K562 (cell line): ENCODE data around the gene RAB39B. TPM values are rescaled to one million over a fixed set of nuclear protein-coding genes. Genes with fewer than 3 reads are reported as not detected.

Source experiments
- ARID3A ChIP-seq: IDR thresholded peaks from 2 replicates; pipeline ENCODE4 v1.6.1; 2012; ENCODE audit warnings: low read depth, low read length, improper control_type of control experiment, borderline replicate concordance
- CEBPG ChIP-seq, 3 experiments: fragments of 200-800 bp in 1 of 3; sonication (Bioruptor generic) in 1 of 3; sonication (generic) in 1 of 3; formaldehyde crosslinking in 1 of 3; IDR thresholded peaks in 2 of 3; conservative IDR thresholded peaks in 1 of 3; 2 replicates each; pipeline versions ENCODE4 v1.6.1 to v1.8.0; 2016 to 2022; ENCODE audit warnings: missing compliant biosample characterization in 2 of 3, missing genetic modification characterization in 2 of 3, mild to moderate bottlenecking in 1 of 3, missing genetic modification reagents in 1 of 3
- CREM ChIP-seq: IDR thresholded peaks from 2 replicates; pipeline ENCODE4 v1.6.1; 2014; ENCODE audit warnings: antibody characterized with exemption, low read depth
- EHMT2 ChIP-seq: fragments of 450-650 bp; IDR thresholded peaks from 2 replicates; pipeline ENCODE4 v1.6.1; 2018; ENCODE audit warnings: antibody characterized with exemption
- ELK3 ChIP-seq: fragments of 450-650 bp; formaldehyde crosslinking; IDR thresholded peaks from 2 replicates; pipeline ENCODE4 v1.4.0; 2020; ENCODE audit warnings: mild to moderate bottlenecking
- FOSL1 ChIP-seq: fragments of 200-800 bp; sonication (Bioruptor generic); conservative IDR thresholded peaks from 2 replicates; pipeline ENCODE4 v1.6.1; 2016; ENCODE audit warnings: missing genetic modification characterization, missing compliant biosample characterization
- HDAC6 ChIP-seq: IDR thresholded peaks from 2 replicates; pipeline ENCODE4 v1.6.1; 2012; ENCODE audit warnings: low read depth, mild to moderate bottlenecking, control low read depth, inconsistent platforms, low read length, moderate library complexity
- MAZ ChIP-seq, 2 experiments: fragments of 450-650 bp in 1 of 2; sonication (generic) in 1 of 2; formaldehyde crosslinking; IDR thresholded peaks in 1 of 2; conservative IDR thresholded peaks in 1 of 2; 2 replicates each; pipeline versions ENCODE4 v1.4.0 to v1.5.0; 2020; ENCODE audit warnings: mild to moderate bottlenecking in 1 of 2, missing genetic modification reagents in 1 of 2
- MTA1 ChIP-seq: fragments of 450-650 bp; IDR thresholded peaks from 2 replicates; pipeline ENCODE4 v1.6.1; 2017; ENCODE audit warnings: borderline replicate concordance
- PHB ChIP-seq: fragments of 250-450 bp; sonication (Bioruptor Pico); IDR thresholded peaks from 2 replicates; pipeline ENCODE4 v1.5.0; 2021
- PML ChIP-seq: IDR thresholded peaks from 2 replicates; pipeline ENCODE4 v1.6.1; 2012; ENCODE audit warnings: low read length, inconsistent platforms
- POLR2B ChIP-seq: fragments of 450-650 bp; IDR thresholded peaks from 2 replicates; pipeline ENCODE4 v1.6.1; 2018; ENCODE audit warnings: low read depth; ENCODE audit not compliant: partially characterized antibody
- STAG1 ChIP-seq: sonication (generic); formaldehyde crosslinking; IDR thresholded peaks from 2 replicates; pipeline ENCODE4 v1.5.0; 2020; ENCODE audit warnings: missing genetic modification reagents, borderline replicate concordance
- TCF7 ChIP-seq: sonication (generic); IDR thresholded peaks from 2 replicates; pipeline ENCODE4 v1.6.1; 2016; ENCODE audit warnings: antibody characterized with exemption, borderline replicate concordance
- TFE3 ChIP-seq: fragments of 450-650 bp; formaldehyde crosslinking; IDR thresholded peaks from 2 replicates; pipeline ENCODE4 v1.4.0; 2020; ENCODE audit warnings: mild to moderate bottlenecking, mixed read lengths
- USF1 ChIP-seq: sonication (generic); formaldehyde crosslinking; IDR thresholded peaks from 2 replicates; pipeline ENCODE4 v1.9.0; 2022; ENCODE audit warnings: mild to moderate bottlenecking, missing genetic modification reagents
- ZBTB5 ChIP-seq: fragments of 450-650 bp; IDR thresholded peaks from 2 replicates; pipeline ENCODE4 v1.6.1; 2017; ENCODE audit warnings: antibody characterized with exemption
- ZEB2 ChIP-seq: fragments of 450-650 bp; IDR thresholded peaks from 2 replicates; pipeline ENCODE4 v1.6.1; 2016
- ZNF449 ChIP-seq: fragments of 250-450 bp; sonication (Bioruptor Pico); IDR thresholded peaks from 2 replicates; pipeline ENCODE4 v1.8.0; 2022; ENCODE audit warnings: moderate library complexity, mild to moderate bottlenecking, inconsistent platforms
- polyA plus RNA-seq, 8 experiments: library from polyadenylated mRNA; depleted of rRNA in 4 of 8; stranded (reverse) in 5 of 8; unstranded in 3 of 8; fragments of >200 nt; fragmentation: Nextera tagmentation in 2 of 8; fragmentation: Illumina TruSeq in 1 of 8; extraction: Ambion mirVana in 2 of 8; extraction: Trizol in 1 of 8; gene quantifications; 2 replicates each; pipeline versions ENCODE4 v1.2.1 to v1.2.3, GENCODE V29; 2011 to 2014; ENCODE audit warnings: inconsistent platforms in 1 of 8, missing spikeins in 1 of 8
- total RNA-seq, 7 experiments: library from RNA; depleted of rRNA in 6 of 7; stranded (reverse); fragments of >200 nt in 6 of 7; fragmentation: Illumina TruSeq in 2 of 7; extraction: Trizol in 2 of 7; gene quantifications; 2 replicates each; pipeline versions ENCODE4 v1.2.1 to v1.2.3, GENCODE V29; 2011 to 2021; ENCODE audit warnings: low replicate concordance in 1 of 7

Gene RAB39B
- total and polyA plus RNA-seq, 9 of the 15 experiments (the other 6 are each of a cell fraction or from before 2014, with no cell fraction given), result 0.04 to 0.07 (median 0.04) TPM; not detected in 6

- TF ChIP-seq ELK3 (CRISPR knock-in tag), result no peak
- TF ChIP-seq ZEB2, result no peak
- TF ChIP-seq TCF7, result no peak
- TF ChIP-seq CREM, result no peak
- peak; percentile 58 for TF ChIP-seq POLR2B
- TF ChIP-seq ZNF449, result no peak
- TF ChIP-seq MTA1, result no peak
- TF ChIP-seq CEBPG (CRISPR knock-in tag; IDR thresholded peaks at IDR 0.05), result no peak
- no peak for TF ChIP-seq CEBPG (tag; conservative IDR thresholded peaks at IDR 0.05 in 1 of 2, IDR thresholded peaks at IDR 0.05 in 1 of 2)
- peak; percentile 59 for TF ChIP-seq PML
- no peak for TF ChIP-seq EHMT2
- no peak for TF ChIP-seq PHB (CRISPR knock-in tag)
- TF ChIP-seq USF1 (CRISPR knock-in tag), result no peak
- TF ChIP-seq TFE3, result no peak
- no peak for TF ChIP-seq FOSL1 (tag)
- no peak for TF ChIP-seq ZBTB5
- TF ChIP-seq HDAC6, result no peak
- no peak for TF ChIP-seq STAG1 (CRISPR knock-in tag)
- TF ChIP-seq ARID3A, result no peak
- TF ChIP-seq MAZ (CRISPR knock-in tag; conservative IDR thresholded peaks at IDR 0.05 in 1 of 2, IDR thresholded peaks at IDR 0.05 in 1 of 2), result no peak; a peak in 1 of 4 replicates
Measured at GRCh38 chrX:155216179-155216939, 47.9 kb downstream of the RAB39B start, which contains the start of gene VBP1 (continued).
